Measurements from ENCODE around the gene SEMA6A.
"Not testable (repeated sequence)": the region's sequence is repeated elsewhere in the genome, so short reads cannot be mapped to it uniquely, and the experiment has no call there.

Gene SEMA6A

GRCh38 chr5:116524051-116524904, 50.3 kb downstream of the SEMA6A start:
- DNase-seq (ENCODE audit: low read depth) = no peak

GRCh38 chr5:116523182-116523581, 51.4 kb downstream of the SEMA6A start:
- DNase-seq (ENCODE audit: low read depth) = not testable (repeated sequence)

- DNase-seq (ENCODE audit: low read depth) = no peak
Measured at GRCh38 chr5:116522356-116523136, 52.1 kb downstream of the SEMA6A start.

DNA sequence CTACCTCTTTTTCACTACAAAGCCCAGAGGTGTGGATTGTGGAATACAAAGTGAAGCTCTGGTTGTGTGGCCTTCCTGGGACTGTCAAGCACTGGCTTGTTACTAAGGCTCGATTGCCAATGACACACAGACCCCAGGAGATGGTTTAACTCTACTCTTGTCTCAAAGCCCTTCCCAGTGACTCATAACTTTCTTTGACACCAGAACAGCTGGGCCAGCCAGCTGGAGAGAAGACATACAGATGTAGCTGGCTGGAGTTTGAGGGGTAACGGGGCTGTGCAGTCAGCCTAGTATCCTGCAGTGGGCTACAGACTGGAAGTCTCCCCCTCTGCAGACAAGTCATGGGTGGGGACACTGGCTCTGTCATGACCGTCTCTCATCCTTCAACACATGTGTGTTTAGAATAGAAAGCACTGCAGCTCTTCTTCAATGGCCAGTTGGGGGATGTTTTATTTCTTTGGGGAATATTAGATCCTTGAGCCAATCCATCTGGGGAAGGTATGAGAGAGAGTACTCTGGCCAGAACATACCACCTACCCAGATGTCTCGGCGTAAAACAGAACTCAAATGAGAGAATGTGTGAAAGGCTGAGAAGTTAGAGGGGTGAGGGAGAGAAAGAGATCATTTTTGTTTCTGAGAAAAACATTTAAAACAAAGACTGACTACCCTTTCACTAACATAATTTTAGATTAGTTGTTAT, 53.3 kb downstream of the SEMA6A start:
- DNase-seq (ENCODE audit: low read depth) = no peak

DNA sequence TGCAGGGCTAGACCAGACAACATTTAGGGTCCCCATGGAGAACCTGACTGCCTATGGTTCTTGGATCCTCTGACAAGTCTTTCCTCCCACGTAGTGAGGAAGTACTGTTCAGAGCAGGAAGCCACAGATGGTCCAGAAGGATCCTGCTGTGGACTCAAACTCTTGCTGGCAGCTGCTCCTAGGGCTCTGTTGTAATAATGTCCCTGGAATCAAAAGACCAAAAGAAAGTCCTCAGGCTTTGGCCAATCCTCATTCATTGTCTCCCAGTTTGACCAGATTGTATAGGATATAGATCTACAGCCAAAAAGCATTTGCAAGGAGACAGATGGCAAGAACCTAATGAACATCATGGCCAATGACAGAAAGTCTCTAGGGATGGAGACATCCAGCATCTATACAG, 53.9 kb downstream of the SEMA6A start:
- DNase-seq (ENCODE audit: low read depth) = no peak

GRCh38 chr5:116518423-116518822, 56.2 kb downstream of the SEMA6A start:
- no peak for DNase-seq (ENCODE audit: low read depth)

DNA sequence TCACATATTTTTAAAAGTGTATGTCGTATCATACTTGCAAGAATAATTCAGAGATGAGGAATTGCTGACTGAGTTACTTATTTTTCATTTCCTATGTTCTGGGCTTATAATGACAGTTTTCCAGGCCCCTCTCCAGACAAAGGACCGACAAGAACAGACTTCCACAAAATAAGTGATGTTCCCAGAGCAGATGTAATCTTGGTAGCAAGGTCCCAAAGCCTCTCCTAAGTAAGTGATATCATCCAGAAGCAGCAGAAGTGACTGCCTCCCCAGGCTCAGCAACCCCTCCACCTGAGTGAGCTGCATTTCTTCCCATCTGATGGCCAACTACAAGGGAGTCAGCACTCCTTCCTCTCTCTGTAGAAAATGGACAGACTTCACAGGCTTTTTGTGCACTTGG, 57.1 kb downstream of the SEMA6A start:
- no peak for DNase-seq (ENCODE audit: low read depth)

GRCh38 chr5:116516021-116516420, 58.6 kb downstream of the SEMA6A start:
- no peak for DNase-seq (ENCODE audit: low read depth)

GRCh38 chr5:116514421-116514970, 60.1 kb downstream of the SEMA6A start:
- no peak for DNase-seq (ENCODE audit: low read depth)

DNA sequence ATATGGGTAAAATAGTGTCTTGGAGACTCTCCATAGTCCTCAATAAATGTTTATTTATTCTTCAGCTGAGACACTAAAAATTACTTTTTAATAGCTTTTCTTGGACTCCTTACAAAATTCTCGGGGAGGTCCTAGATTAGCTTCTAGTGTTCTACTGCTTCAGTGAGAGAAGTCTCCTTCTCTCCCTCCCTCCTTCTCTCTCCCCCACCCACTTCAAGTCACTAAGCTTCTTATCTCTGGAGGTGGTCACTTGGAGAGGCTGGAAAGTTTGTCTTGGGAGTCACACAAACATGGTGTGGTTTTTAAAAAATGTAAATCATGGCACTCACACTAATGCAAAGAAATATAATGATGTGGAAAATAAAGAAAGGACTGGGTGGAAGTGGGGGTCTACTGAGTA, 64.1 kb downstream of the SEMA6A start:
- no peak for DNase-seq (ENCODE audit: low read depth)

DNA sequence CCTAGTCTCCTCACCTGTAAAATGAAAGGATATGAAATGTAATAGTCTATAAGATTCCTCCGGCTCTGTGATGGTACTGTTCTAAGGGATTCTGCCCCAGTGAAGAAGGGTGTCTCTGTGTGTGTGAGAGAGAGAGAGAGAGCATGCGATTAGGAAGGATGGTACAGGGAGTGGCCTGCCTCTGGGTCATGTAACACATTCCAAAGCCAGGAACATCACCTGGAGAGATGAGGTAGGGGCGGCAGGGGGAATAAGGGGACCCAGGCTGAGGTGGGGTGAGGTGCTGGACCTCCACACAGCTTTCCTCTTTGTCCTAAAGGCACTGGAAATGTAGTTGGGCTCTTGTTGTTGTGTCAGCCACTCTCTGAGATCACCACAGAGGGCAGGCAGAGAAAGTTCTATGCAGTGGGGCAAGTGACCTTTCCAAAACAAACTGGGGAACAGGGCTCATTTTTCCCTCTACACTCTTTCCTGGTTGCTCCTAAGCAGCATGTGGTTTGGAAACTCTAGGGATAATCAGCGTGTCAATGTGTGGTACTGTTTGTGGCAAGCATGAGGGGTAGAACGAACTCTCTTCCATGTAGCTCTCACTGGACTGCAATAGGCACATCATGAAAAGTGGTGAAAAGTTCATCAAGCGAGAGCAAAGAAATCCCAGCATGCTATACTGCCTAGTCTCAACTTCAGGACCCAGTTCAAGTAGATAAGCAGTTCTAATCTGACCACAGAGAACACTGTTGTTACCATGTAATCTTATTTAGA, 65.0 kb downstream of the SEMA6A start:
- no peak for DNase-seq (ENCODE audit: low read depth)

- DNase-seq (ENCODE audit: low read depth) = no peak
Measured at GRCh38 chr5:116508835-116509234, 65.8 kb downstream of the SEMA6A start.

DNA sequence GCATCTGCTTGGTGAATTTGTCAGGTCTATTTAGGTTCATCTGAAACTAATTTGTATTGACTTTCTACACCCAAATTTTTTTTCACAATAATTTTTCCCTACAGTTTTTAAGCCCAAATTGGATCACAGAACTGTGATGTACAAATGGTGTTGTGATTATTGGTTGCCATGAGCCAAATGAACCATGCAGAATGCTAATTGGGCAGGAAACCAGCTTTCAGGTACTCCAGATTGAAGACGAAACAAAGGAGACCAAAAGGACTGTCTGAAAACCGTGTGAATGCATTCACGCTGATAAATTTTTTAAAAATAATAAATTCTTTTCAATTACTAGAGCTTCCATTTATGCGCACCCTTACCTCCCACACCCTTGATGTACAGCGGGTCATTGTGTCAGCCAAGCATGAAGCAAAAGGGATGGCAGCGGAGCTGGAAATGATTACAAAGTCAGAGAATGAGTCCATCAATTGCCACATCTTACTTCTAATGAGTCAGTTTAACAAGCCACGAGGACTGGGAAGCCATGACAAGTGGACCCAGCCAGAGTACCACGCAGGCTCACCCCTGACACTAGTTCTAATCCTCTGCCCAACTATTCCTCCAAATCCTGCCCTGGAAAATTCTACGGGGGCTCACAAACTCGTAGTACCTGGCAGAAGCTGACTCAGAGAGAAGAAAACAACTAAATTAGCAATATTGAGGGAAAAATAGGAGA, 66.5 kb downstream of the SEMA6A start:
- DNase-seq (ENCODE audit: low read depth) = no peak

DNA sequence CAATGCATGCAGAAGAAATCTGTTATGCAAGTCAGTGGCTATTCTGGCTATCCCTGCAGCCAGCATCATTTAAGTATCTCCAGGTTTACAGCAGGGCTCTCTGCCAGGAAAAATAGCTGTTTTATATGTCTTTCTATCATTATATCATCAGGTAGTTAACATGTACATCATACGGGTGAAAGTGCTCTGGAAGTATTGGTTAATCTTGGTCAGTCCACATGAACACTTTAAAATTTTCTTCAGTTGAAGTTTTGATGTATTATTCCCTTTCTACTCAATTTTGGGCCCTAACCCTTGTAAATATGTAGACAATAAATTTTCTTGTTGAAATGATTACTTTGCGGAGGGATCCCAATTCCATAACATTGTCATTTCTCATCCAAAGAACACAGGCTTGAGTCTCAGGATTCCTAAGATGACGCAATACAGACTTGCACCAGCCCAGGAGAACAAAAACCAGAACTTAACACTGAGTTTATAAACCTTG, 67.5 kb downstream of the SEMA6A start:
- no peak for DNase-seq (ENCODE audit: low read depth)

DNA sequence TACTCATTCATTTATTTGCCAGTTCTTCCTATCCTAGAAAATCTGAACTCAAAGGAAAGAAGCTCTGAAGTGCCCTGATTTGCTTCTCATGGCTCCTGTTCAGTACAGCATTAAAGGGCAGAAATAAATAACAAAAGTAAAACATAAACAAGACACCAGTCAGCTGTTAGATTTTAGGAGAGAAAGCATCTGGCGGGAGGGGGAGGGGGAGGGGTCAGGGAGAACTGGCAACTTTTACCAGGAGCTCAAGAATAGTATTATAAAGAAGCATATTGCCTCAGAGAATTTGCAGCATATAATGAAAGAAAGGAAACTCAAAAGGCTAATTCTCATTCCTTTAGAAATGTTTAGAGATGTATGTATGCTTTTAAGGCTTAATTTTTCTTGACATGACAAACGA, 68.1 kb downstream of the SEMA6A start:
- DNase-seq (ENCODE audit: low read depth) = no peak

DNA sequence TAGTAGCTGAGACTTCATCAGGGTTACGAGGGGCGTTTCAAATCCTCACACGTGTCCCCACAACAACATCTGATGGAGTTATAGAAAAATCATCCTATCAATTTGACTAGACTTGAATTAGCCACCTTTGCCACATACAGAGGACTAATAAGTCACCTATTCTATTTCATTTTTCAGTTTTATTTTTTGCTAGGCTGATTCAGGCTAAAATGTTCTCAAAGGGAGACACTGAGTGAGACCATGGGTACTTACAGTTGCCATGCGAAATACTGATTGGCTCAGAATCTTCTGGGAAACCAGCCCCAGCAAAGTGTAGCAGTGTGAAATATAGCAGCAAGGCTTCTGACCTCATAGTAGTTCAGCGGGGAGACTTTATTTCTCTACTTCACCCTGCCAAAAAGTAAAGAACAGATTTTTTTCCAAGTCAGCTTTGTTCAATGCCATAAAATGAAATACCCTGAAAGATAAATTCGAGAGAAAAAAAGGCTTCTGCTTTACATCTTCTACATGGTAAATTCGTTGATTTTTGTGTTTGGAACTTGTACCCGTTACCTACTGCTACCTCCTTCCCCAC, 69.9 kb downstream of the SEMA6A start:
- no peak for DNase-seq (ENCODE audit: low read depth)

- DNase-seq (ENCODE audit: low read depth) = no peak
Measured at GRCh38 chr5:116502616-116503015, 72.0 kb downstream of the SEMA6A start.

DNA sequence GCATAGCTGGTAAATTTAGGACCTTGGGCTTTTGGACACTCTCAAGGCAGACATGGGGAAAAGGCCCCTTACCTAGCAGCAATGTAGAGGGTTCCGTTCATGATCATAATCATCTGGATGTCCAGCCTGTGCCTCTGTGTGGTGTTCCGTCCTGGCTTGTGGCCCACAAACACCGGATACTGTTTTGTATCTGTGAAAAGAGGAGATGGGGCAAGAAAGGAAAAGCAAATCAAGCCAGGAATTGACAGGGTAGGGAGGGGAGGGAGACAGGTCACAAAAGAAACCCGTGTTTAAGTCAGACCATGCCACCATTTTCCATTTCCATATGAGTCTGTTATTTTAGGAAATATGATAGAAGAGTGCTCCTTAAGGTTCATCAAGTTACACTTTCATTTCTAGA, 72.5 kb downstream of the SEMA6A start:
- no peak for DNase-seq (ENCODE audit: low read depth)

DNA sequence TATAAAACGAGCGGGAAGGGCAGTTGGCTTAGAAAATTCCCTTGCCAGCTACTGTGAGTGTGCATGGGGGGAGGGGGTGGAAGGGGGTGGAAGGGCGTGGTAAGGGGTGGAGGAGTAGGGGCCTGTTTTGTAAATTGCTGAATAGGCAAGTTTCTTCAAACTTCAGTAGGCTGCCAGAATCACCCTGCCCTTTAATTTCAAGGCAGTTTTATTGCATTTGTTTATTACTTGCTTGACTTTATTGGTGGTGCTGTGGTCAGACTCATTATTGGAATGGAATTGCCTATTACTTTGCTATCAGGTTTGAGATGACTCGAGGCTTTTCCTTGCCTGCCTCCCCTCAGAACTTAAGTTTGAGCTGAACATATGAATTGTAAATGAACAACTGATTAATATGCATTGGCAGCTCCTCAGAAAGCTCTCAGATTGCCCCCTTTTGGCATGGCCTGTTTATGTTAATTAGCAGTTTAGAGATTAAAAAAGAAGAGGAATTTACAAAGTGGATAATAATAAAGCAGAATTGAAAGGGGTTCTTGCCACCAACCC, 76.0 kb downstream of the SEMA6A start:
- no peak for DNase-seq (ENCODE audit: low read depth)

DNA sequence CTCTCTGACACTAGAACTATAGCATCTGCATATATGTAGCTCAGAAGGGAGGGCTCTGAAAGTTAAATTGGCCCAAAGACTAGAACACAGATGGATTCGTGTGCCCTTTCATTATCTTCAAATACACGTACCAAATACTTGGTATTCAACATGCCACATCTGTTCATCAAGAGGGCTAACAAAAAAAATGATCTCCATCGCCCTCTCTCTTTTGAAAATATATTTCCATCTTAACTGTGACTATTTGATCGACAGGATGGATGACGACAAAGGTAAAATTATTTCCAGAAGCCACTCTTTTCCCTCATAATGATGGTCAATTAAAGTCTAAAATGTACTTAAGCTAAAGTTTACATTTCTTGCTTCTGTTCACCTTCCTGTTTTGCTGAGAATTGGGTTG, 77.0 kb downstream of the SEMA6A start:
- no peak for DNase-seq (ENCODE audit: low read depth)

All from stimulated activated CD4-positive, alpha-beta T cell treated with anti-CD3 and anti-CD28 coated beads, Interleukin-2, amount 100 ng/mL, for 4 hours (primary cell).